Astrocyte (in vitro differentiated cells and primary cell): ENCODE measurements around the gene HSD17B8. TPM values are rescaled to one million over a fixed set of nuclear protein-coding genes. Genes with fewer than 3 reads are reported as not detected.

ENCODE experiments used
- DNase-seq: peaks from one replicate; pipeline ENCODE4 v3.0.0-alpha.2; 2010; ENCODE audit warnings: low read depth
- FAIRE-seq: peaks from 2 replicates; lab custom pipeline; 2011; peaks lifted over from hg19 to GRCh38; lab: Jason Lieb, UNC
- H2AFZ ChIP-seq: 2 replicates; pipeline ENCODE4 v1.6.0; 2012; ENCODE audit warnings: low read depth, low read length, inconsistent platforms
- H3K27ac ChIP-seq: 2 replicates; pipeline ENCODE4 v1.5.1; 2011; ENCODE audit warnings: low read depth, low read length, inconsistent platforms
- H3K27me3 ChIP-seq: 2 replicates; pipeline ENCODE4 v1.6.0; 2011; ENCODE audit warnings: low read length, inconsistent platforms; ENCODE audit not compliant: insufficient read depth
- H3K36me3 ChIP-seq: 2 replicates; pipeline ENCODE4 v1.5.1; 2011; ENCODE audit warnings: low read length, inconsistent platforms; ENCODE audit not compliant: insufficient read depth
- H3K4me1 ChIP-seq: 2 replicates; pipeline ENCODE4 v1.5.1; 2011; ENCODE audit warnings: low read length, inconsistent platforms; ENCODE audit not compliant: insufficient read depth
- H3K4me2 ChIP-seq: 2 replicates; pipeline ENCODE4 v1.6.0; 2012; ENCODE audit warnings: low read length, inconsistent platforms
- H3K4me3 ChIP-seq: 2 replicates; pipeline ENCODE4 v1.5.1; 2011; ENCODE audit warnings: low read depth, mild to moderate bottlenecking, low read length, inconsistent platforms; ENCODE audit not compliant: insufficient read depth
- H3K79me2 ChIP-seq: 2 replicates; pipeline ENCODE4 v1.6.0; 2012; ENCODE audit warnings: mild to moderate bottlenecking, low read length, inconsistent platforms; ENCODE audit not compliant: insufficient read depth
- H3K9ac ChIP-seq: 2 replicates; pipeline ENCODE4 v1.6.0; 2012; ENCODE audit warnings: mild to moderate bottlenecking, low read length, inconsistent platforms
- H3K9me3 ChIP-seq: 2 replicates; pipeline ENCODE4 v1.5.1; 2012; ENCODE audit warnings: low read depth, mild to moderate bottlenecking, low read length, inconsistent platforms; ENCODE audit not compliant: insufficient read depth
- H4K20me1 ChIP-seq: 2 replicates; pipeline ENCODE4 v1.6.0; 2012; ENCODE audit warnings: low read length, inconsistent platforms; ENCODE audit not compliant: insufficient read depth
- H3K27ac Mint-ChIP-seq: one replicate; pipeline ENCODE4 v1.8.0; 2021; ENCODE audit warnings: mild to moderate bottlenecking, mixed read lengths; ENCODE audit not compliant: unreplicated experiment
- H3K27me3 Mint-ChIP-seq: one replicate; pipeline ENCODE4 v1.8.0; 2021; ENCODE audit warnings: low read depth, mixed read lengths; ENCODE audit not compliant: unreplicated experiment
- H3K36me3 Mint-ChIP-seq: one replicate; pipeline ENCODE4 v1.8.0; 2021; ENCODE audit warnings: low read depth, mixed read lengths; ENCODE audit not compliant: unreplicated experiment
- H3K4me1 Mint-ChIP-seq: one replicate; pipeline ENCODE4 v1.8.0; 2021; ENCODE audit warnings: low read depth, mixed read lengths; ENCODE audit not compliant: unreplicated experiment
- H3K4me3 Mint-ChIP-seq: one replicate; pipeline ENCODE4 v1.8.0; 2021; ENCODE audit warnings: mild to moderate bottlenecking, moderate library complexity, mixed read lengths; ENCODE audit not compliant: unreplicated experiment
- H3K9me3 Mint-ChIP-seq: one replicate; pipeline ENCODE4 v1.8.0; 2021; ENCODE audit warnings: mild to moderate bottlenecking, mixed read lengths; ENCODE audit not compliant: unreplicated experiment
- CTCF ChIP-seq: IDR thresholded peaks from 2 replicates; pipeline ENCODE4 v1.5.1; 2011; ENCODE audit warnings: low read depth, mild to moderate bottlenecking, inconsistent platforms, low read length, moderate library complexity; ENCODE audit not compliant: insufficient read depth
- EZH2 ChIP-seq: IDR thresholded peaks from 2 replicates; pipeline ENCODE4 v1.6.1; 2012; ENCODE audit warnings: mild to moderate bottlenecking, low read length, inconsistent platforms; ENCODE audit not compliant: insufficient read depth
- total RNA-seq: library from RNA; stranded (reverse); gene quantifications from 2 replicates; pipeline ENCODE4 v1.2.1, GENCODE V29; 2021

Gene HSD17B8
- total RNA-seq, 1 donor from 2014 or later, result 2.1 TPM

- H3K27me3 ChIP-seq, result peaks cover 13% of the 10 kb centered on the region
- Mint-ChIP-seq H3K36me3 (no peaks in the 10 kb centered on the region), H3K27ac (peak overlapping the region; percentile 86), H3K4me1 (no peaks in the 10 kb centered on the region), H3K9me3 (peaks cover 3% of the 10 kb centered on the region), H3K4me3 (no peak overlapping the region), H3K27me3 (peaks cover 34% of the 10 kb centered on the region)
- no peaks in the 10 kb centered on the region for H4K20me1 ChIP-seq
- H3K4me3 ChIP-seq, result no peak overlapping the region
- H3K4me1 ChIP-seq, result no peaks in the 10 kb centered on the region
- no peak overlapping the region for H3K9ac ChIP-seq
- FAIRE-seq (no peak), DNase-seq (no peak)
- no peak overlapping the region for H3K4me2 ChIP-seq
- no peaks in the 10 kb centered on the region for H3K9me3 ChIP-seq
- TF ChIP-seq EZH2 (no peak), CTCF (no peak)
- H3K79me2 ChIP-seq, result no peaks in the 10 kb centered on the region
- no peak overlapping the region for H3K27ac ChIP-seq
- H3K36me3 ChIP-seq, result no peaks in the 10 kb centered on the region
- no peak overlapping the region for H2AFZ ChIP-seq
These were observed 37.5 kb downstream of the HSD17B8 start for GRCh38 chr6:33241968-33242367.

GRCh38 chr6:33243476-33243875 lies 39.0 kb downstream of the HSD17B8 start:
- no peaks in the 10 kb centered on the region for H3K36me3 ChIP-seq
- H3K9ac ChIP-seq, result no peak overlapping the region
- H3K79me2 ChIP-seq, result no peaks in the 10 kb centered on the region
- H3K27me3 ChIP-seq, result peaks cover 13% of the 10 kb centered on the region
- H3K27ac ChIP-seq, result no peak overlapping the region
- H3K4me1 ChIP-seq, result peaks cover 6% of the 10 kb centered on the region
- H3K4me1 Mint-ChIP-seq, result no peaks in the 10 kb centered on the region
- no peak overlapping the region for H2AFZ ChIP-seq
- H3K9me3 ChIP-seq, result no peaks in the 10 kb centered on the region
- H3K4me3 Mint-ChIP-seq, result no peak overlapping the region
- DNase-seq (no peak), FAIRE-seq (no peak)
- H3K27ac Mint-ChIP-seq, result no peak overlapping the region
- H4K20me1 ChIP-seq, result no peaks in the 10 kb centered on the region
- TF ChIP-seq CTCF (no peak), EZH2 (no peak)
- no peak overlapping the region for H3K4me3 ChIP-seq
- no peak overlapping the region for H3K4me2 ChIP-seq
- peaks cover 3% of the 10 kb centered on the region for H3K9me3 Mint-ChIP-seq
- H3K36me3 Mint-ChIP-seq, result no peaks in the 10 kb centered on the region
- peaks cover 23% of the 10 kb centered on the region for H3K27me3 Mint-ChIP-seq

- peak overlapping the region; percentile 68 for H3K4me3 ChIP-seq
- H3K4me1 Mint-ChIP-seq, result peaks cover 26% of the 10 kb centered on the region
- H3K36me3 Mint-ChIP-seq, result peaks cover 8% of the 10 kb centered on the region
- H4K20me1 ChIP-seq, result peaks cover 3% of the 10 kb centered on the region
- DNase-seq (peak; percentile 52), FAIRE-seq (no peak)
- peak overlapping the region; percentile 86 for H2AFZ ChIP-seq
- H3K27me3 ChIP-seq, result peaks cover 2% of the 10 kb centered on the region
- H3K9me3 ChIP-seq, result no peaks in the 10 kb centered on the region
- H3K27me3 Mint-ChIP-seq, result peaks cover 3% of the 10 kb centered on the region
- H3K4me2 ChIP-seq, result peak overlapping the region; percentile 99
- H3K4me3 Mint-ChIP-seq, result peak overlapping the region; percentile 84
- H3K79me2 ChIP-seq, result no peaks in the 10 kb centered on the region
- peaks cover 31% of the 10 kb centered on the region for H3K4me1 ChIP-seq
- H3K9ac ChIP-seq, result peak overlapping the region; percentile 87
- peak overlapping the region; percentile 73 for H3K27ac ChIP-seq
- peaks cover 4% of the 10 kb centered on the region for H3K9me3 Mint-ChIP-seq
- peak; percentile 72 for TF ChIP-seq CTCF
- no peak for TF ChIP-seq EZH2
- peaks cover 6% of the 10 kb centered on the region for H3K36me3 ChIP-seq
- H3K27ac Mint-ChIP-seq, result peak overlapping the region; percentile 77
These were observed 43.7 kb downstream of the HSD17B8 start for GRCh38 chr6:33247977-33248642.
